ENCODE results near the gene KLF11.

The KLF11 gene

DNA sequence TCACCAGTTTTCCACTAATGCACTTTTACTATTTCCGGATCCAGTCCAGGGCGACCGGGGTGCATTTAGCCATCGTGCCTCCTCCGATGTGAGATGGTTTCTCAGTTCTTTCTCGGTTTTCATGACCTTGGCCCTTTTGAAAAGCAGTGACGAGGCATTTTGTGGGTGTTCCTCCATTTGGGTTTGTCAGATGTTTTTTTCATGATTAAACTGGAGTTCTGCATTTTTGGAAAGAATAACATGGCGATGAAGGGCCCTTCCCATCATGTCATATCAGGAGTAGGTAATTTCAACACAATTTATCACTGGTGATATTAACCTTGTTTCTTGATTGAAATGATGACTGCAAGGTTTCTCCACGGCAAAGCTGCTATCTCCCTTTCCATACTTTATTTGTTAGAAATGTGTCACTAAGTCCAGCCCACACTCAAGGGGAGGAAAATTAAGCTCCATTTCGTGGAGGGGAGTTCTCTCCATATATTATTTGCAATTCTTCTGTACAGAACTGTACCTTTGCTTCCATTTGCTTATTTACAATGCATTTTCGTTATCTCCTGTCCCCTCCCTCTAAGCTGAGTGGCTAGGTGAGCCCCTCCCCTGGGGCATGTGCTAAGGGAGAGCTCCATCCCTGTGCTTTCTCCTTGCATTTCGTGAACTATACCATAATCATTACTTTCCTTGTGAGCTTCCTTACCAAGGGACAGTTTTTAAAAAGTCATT lies 8.9 kb upstream of the KLF11 start:
- H3K27ac ChIP-seq (ENCODE audit: low read length) = no peak overlapping the region
- peaks cover 51% of the 10 kb centered on the region for H3K4me1 ChIP-seq (ENCODE audit: control insufficient read depth, insufficient read depth, low read length)
- H3K9ac ChIP-seq (ENCODE audit: low read length in 2 of 2) = no peak overlapping the region
- no peaks in the 10 kb centered on the region for H3K27me3 ChIP-seq (ENCODE audit: control insufficient read depth in 1 of 2, insufficient read depth in 2 of 2, low read length in 2 of 2)
- H3K36me3 ChIP-seq (ENCODE audit: control insufficient read depth in 2 of 2, insufficient read depth in 2 of 2, low read length in 2 of 2) = no peaks in the 10 kb centered on the region
- no peak overlapping the region for H3K4me3 ChIP-seq (ENCODE audit: low read length in 2 of 2)
- H3K9me3 ChIP-seq (ENCODE audit: control insufficient read depth in 2 of 2, low read length in 2 of 2) = no peaks in the 10 kb centered on the region

DNA sequence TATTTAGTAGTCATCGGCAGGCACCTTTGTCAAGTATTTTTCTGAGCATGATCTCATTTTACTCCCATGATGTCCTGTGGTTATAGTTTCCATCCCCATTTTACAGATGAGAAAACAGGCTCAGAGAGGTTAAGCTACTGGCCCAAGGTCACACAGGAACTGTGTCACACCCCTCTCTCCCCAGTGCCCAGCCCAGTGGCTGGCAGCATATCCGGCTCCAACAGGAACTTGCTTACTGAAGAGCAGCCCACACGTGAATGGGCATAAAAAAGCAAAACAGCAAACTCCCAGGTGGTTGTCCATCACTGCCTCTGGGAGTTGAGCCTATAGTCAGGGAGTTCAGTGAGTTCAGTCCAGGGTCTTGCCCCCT lies 8.3 kb upstream of the KLF11 start:
- H3K9ac ChIP-seq (ENCODE audit: low read length in 2 of 2) = no peak overlapping the region
- H3K36me3 ChIP-seq (ENCODE audit: control insufficient read depth in 2 of 2, insufficient read depth in 2 of 2, low read length in 2 of 2) = no peaks in the 10 kb centered on the region
- H3K9me3 ChIP-seq (ENCODE audit: control insufficient read depth in 2 of 2, low read length in 2 of 2) = no peaks in the 10 kb centered on the region
- H3K4me3 ChIP-seq (ENCODE audit: low read length in 2 of 2) = no peak overlapping the region
- H3K27ac ChIP-seq (ENCODE audit: low read length) = no peak overlapping the region
- H3K27me3 ChIP-seq (ENCODE audit: control insufficient read depth in 1 of 2, insufficient read depth in 2 of 2, low read length in 2 of 2) = no peaks in the 10 kb centered on the region
- H3K4me1 ChIP-seq (ENCODE audit: control insufficient read depth, insufficient read depth, low read length) = peaks cover 52% of the 10 kb centered on the region

DNA sequence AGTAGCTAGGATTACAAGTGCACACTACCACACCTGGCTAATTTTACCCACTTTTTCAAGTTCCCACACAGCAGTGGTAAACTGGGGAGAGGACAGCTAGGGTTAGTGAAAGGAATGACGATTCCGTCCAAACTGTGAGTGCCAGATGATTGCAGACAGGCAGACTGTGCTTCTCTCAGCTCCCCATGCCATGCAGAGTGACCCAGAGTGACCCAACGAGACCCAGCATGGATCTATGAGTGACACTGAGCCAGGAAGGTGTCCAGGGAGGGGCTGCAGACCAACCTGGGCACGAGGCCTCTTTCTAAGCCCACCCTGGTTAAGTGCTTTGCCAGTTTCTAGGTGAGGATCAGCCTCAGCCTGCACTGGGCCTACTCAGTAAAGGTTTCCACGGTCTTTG lies 7.7 kb upstream of the KLF11 start:
- H3K4me1 ChIP-seq (ENCODE audit: control insufficient read depth, insufficient read depth, low read length) = peaks cover 52% of the 10 kb centered on the region
- H3K27ac ChIP-seq (ENCODE audit: low read length) = peak overlapping the region; percentile 74
- H3K4me3 ChIP-seq (ENCODE audit: low read length in 2 of 2) = no peak overlapping the region
- H3K9ac ChIP-seq (ENCODE audit: low read length in 2 of 2) = peak overlapping the region in 1 of 2 donors; percentile 21
- H3K36me3 ChIP-seq (ENCODE audit: control insufficient read depth in 2 of 2, insufficient read depth in 2 of 2, low read length in 2 of 2) = no peaks in the 10 kb centered on the region
- H3K27me3 ChIP-seq (ENCODE audit: control insufficient read depth in 1 of 2, insufficient read depth in 2 of 2, low read length in 2 of 2) = no peaks in the 10 kb centered on the region
- no peaks in the 10 kb centered on the region for H3K9me3 ChIP-seq (ENCODE audit: control insufficient read depth in 2 of 2, low read length in 2 of 2)

DNA sequence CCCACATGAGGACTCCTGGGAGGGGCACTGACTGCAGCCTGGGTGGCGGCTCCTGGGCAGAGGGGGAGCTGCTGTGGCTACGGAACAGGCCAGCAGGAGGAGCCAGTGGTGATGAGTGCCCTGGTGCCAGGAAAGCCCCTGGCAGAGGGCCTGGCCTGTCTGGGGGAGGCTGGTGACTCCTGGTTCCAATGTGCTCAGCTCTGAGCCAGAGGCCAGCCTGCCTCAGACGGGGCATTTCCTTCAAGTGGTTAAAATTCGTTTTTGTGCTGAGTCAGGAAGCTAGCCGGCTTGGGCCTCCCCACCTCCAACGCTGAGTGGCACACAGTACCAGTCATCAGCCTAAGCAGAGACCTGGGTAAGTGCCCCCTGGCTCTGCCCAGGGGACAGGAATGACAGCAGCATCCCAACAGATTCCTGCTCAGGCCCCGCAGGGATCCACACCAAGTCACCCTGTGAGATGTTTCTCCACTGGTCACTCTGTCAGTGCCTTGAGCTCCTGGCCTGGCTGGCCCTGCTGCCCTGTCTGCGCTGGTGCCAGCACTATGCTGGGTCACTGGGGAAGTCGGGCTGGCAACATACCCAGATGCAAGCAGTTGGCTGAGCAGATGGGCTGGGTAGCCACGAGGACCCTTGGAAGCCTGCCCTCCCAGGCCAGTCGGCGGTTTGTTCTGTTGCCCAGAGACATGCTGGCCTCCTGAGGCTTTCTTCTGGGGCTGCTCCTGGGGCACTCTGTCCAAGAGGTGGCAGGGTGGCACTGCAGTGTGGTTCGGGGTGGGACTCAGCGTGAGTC lies 7.1 kb upstream of the KLF11 start:
- H3K4me3 ChIP-seq (ENCODE audit: low read length in 2 of 2) = peak overlapping the region in 1 of 2 donors; percentile 44
- H3K4me1 ChIP-seq (ENCODE audit: control insufficient read depth, insufficient read depth, low read length) = peaks cover 58% of the 10 kb centered on the region
- no peaks in the 10 kb centered on the region for H3K27me3 ChIP-seq (ENCODE audit: control insufficient read depth in 1 of 2, insufficient read depth in 2 of 2, low read length in 2 of 2)
- H3K9ac ChIP-seq (ENCODE audit: low read length in 2 of 2) = peak overlapping the region in 1 of 2 donors; percentile 21
- H3K27ac ChIP-seq (ENCODE audit: low read length) = peak overlapping the region; percentile 74
- H3K9me3 ChIP-seq (ENCODE audit: control insufficient read depth in 2 of 2, low read length in 2 of 2) = no peaks in the 10 kb centered on the region
- H3K36me3 ChIP-seq (ENCODE audit: control insufficient read depth in 2 of 2, insufficient read depth in 2 of 2, low read length in 2 of 2) = no peaks in the 10 kb centered on the region

DNA sequence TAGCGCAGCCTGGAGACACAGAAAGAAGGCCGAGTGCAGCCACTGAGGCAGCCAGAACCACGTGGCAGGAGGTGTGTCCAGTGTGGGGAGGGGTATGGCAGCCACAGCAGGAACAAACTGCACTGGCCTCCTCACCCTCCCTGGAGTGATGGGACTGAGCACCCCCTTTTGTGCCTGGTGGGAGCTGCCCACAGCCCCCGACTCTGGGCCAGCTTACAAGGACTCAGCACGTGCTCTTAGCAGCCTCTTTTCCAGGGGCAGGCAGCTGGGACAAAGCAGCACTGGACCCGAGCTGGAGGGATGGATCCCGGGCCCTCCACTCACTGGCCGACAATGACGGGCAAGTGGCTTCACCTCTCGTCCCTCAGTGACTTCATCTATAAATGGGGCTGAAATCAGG lies 5.2 kb upstream of the KLF11 start:
- H3K9me3 ChIP-seq (ENCODE audit: control insufficient read depth in 2 of 2, low read length in 2 of 2) = no peaks in the 10 kb centered on the region
- H3K4me1 ChIP-seq (ENCODE audit: control insufficient read depth, insufficient read depth, low read length) = peaks cover 71% of the 10 kb centered on the region
- no peak overlapping the region for H3K4me3 ChIP-seq (ENCODE audit: low read length in 2 of 2)
- H3K36me3 ChIP-seq (ENCODE audit: control insufficient read depth in 2 of 2, insufficient read depth in 2 of 2, low read length in 2 of 2) = no peaks in the 10 kb centered on the region
- no peaks in the 10 kb centered on the region for H3K27me3 ChIP-seq (ENCODE audit: control insufficient read depth in 1 of 2, insufficient read depth in 2 of 2, low read length in 2 of 2)
- no peak overlapping the region for H3K9ac ChIP-seq (ENCODE audit: low read length in 2 of 2)
- H3K27ac ChIP-seq (ENCODE audit: low read length) = peak overlapping the region; percentile 74

DNA sequence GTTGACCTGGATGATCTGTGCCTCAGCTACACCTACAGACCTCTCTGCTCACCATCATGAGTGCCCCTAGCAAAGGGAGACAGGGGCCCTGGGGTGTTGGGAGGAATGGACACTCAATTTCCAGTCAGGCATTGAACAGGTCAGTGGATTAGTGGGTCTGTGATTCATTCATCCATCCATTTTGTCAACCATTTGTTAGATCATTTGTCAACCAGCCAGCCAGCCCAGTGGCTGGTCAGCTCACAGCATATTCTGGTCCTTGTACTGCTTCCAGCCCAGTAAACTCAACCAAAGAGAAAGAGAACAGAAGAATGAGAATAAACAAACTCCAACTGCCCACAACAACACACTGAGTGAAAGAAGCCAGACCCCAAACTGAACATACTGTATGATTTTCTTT lies 4.6 kb upstream of the KLF11 start:
- H3K9me3 ChIP-seq (ENCODE audit: control insufficient read depth in 2 of 2, low read length in 2 of 2) = no peaks in the 10 kb centered on the region
- no peaks in the 10 kb centered on the region for H3K36me3 ChIP-seq (ENCODE audit: control insufficient read depth in 2 of 2, insufficient read depth in 2 of 2, low read length in 2 of 2)
- H3K9ac ChIP-seq (ENCODE audit: low read length in 2 of 2) = peak overlapping the region in 1 of 2 donors; percentile 42
- no peaks in the 10 kb centered on the region for H3K27me3 ChIP-seq (ENCODE audit: control insufficient read depth in 1 of 2, insufficient read depth in 2 of 2, low read length in 2 of 2)
- peak overlapping the region; percentile 74 for H3K27ac ChIP-seq (ENCODE audit: low read length)
- H3K4me1 ChIP-seq (ENCODE audit: control insufficient read depth, insufficient read depth, low read length) = peaks cover 67% of the 10 kb centered on the region
- H3K4me3 ChIP-seq (ENCODE audit: low read length in 2 of 2) = no peak overlapping the region

DNA sequence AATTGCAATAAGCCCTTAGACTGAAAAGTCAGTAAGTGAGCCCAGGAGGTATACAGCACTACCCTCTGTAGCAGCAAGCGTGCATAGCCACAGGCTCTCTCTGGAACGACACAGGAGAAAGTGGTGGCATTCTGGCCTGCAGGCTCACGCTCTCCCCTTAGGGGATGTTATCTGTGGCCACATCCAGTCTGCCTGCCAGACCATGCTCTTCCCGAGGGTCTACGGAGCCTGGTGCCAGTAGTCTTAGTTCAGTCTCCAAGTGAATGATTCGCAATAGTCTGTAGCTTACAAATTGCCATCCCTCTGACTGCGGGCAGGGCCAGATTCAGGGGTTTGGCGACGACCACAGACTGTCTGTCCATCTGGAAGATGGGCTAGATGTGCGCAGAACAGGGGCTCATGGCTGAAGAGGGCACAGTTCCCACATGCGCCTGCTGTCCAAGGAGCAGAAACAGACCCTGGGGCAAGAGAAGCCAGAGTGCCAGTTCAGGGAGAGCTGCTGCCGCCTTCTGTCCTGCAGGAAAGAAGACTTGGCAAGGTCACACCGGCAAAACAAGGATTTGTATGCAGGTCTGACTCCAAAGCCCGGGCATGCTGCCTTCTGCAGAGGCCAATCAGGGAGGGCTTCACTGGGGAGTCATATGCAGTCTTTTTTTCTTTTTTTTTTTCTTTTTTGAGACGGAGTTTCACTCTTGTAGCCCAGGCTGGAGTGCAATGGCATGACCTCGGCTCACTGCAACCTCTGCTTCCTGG lies 3.5 kb upstream of the KLF11 start:
- no peak overlapping the region for H3K9ac ChIP-seq (ENCODE audit: low read length in 2 of 2)
- peak overlapping the region; percentile 74 for H3K27ac ChIP-seq (ENCODE audit: low read length)
- H3K9me3 ChIP-seq (ENCODE audit: control insufficient read depth in 2 of 2, low read length in 2 of 2) = no peaks in the 10 kb centered on the region
- H3K4me1 ChIP-seq (ENCODE audit: control insufficient read depth, insufficient read depth, low read length) = peaks cover 71% of the 10 kb centered on the region
- no peaks in the 10 kb centered on the region for H3K27me3 ChIP-seq (ENCODE audit: control insufficient read depth in 1 of 2, insufficient read depth in 2 of 2, low read length in 2 of 2)
- no peaks in the 10 kb centered on the region for H3K36me3 ChIP-seq (ENCODE audit: control insufficient read depth in 2 of 2, insufficient read depth in 2 of 2, low read length in 2 of 2)
- peak overlapping the region in 1 of 2 donors; percentile 47 for H3K4me3 ChIP-seq (ENCODE audit: low read length in 2 of 2)

DNA sequence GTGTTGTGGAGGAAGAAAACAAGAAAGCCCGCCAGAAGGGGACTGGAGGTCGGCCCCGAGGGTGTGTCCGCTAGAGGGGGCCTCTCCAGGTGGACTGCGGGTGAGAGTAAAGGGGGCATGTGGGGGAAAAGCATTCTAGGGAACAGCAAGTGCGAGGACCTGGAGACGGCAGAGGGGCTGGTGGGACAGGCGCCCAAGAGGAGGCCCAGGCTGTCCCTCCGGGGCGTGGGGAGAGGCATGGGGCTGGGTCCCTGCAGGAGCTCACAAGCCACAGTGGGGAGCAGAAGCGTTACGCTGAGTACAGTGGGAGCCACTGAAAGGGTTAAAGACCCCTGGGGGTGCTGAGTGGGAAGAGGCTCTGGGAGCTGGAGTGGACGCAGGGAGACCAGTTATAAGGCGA lies 1.6 kb upstream of the KLF11 start:
- peaks cover 73% of the 10 kb centered on the region for H3K4me1 ChIP-seq (ENCODE audit: control insufficient read depth, insufficient read depth, low read length)
- H3K9me3 ChIP-seq (ENCODE audit: control insufficient read depth in 2 of 2, low read length in 2 of 2) = no peaks in the 10 kb centered on the region
- peak overlapping the region; percentile 64 to 80 for H3K4me3 ChIP-seq (ENCODE audit: low read length in 2 of 2)
- H3K27ac ChIP-seq (ENCODE audit: low read length) = peak overlapping the region; percentile 94
- no peaks in the 10 kb centered on the region for H3K27me3 ChIP-seq (ENCODE audit: control insufficient read depth in 1 of 2, insufficient read depth in 2 of 2, low read length in 2 of 2)
- H3K9ac ChIP-seq (ENCODE audit: low read length in 2 of 2) = peak overlapping the region; percentile 76 to 91
- peaks cover 0 to 5% of the 10 kb centered on the region in 2 donors for H3K36me3 ChIP-seq (ENCODE audit: control insufficient read depth in 2 of 2, insufficient read depth in 2 of 2, low read length in 2 of 2)

DNA sequence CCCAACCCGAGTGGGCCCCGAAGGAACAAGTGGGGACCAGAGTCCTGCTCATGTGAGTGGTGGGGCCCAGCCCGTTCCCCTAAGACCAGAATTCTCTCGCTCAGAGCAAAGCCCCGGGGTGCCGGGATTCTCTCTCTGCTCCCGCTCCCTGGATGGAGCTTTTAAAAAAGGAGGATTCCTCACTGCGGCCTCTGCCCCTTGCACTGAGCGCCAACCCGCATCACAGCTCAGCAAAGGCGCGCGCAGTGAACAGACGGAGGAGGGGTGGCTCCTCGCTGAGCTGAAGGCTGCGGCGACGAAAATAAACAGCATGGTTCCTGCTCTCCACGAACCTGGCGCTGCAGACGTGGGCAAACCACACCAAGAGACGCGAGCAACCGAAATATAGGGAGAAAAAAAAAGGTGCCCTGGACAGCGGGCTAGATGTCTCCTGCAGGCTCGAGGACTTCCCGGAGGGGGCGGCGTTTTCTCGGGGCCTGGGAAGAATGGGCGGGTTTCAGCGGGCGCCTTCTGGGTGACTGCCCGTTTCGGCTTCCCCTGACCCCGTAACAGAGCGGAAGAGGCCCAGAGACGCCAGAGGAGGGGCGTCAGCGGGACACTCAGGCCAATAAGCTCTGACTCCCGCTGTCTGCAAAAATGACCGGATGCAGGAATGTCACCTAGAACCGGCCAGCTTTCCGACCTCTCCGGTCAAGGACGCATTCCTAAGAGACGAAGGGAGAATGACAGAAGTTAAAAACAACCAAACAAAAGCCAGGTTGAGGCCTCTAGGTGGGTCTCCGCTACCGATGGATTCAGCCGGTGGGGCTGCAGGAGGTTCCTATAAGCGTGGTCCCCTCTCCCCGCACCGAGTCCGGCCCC lies 819 bp upstream of the KLF11 start:
- Histone ChIP-seq H3K9me3 (ENCODE audit: control insufficient read depth in 2 of 2, low read length in 2 of 2) (no peaks in the 10 kb centered on the region), H3K27ac (ENCODE audit: low read length) (peak overlapping the region; percentile 94), H3K27me3 (ENCODE audit: control insufficient read depth in 1 of 2, insufficient read depth in 2 of 2, low read length in 2 of 2) (no peaks in the 10 kb centered on the region), H3K4me3 (ENCODE audit: low read length in 2 of 2) (peak overlapping the region; percentile 64 to 80), H3K36me3 (ENCODE audit: control insufficient read depth in 2 of 2, insufficient read depth in 2 of 2, low read length in 2 of 2) (peaks cover 0 to 9% of the 10 kb centered on the region in 2 donors), H3K4me1 (ENCODE audit: control insufficient read depth, insufficient read depth, low read length) (peaks cover 71% of the 10 kb centered on the region), H3K9ac (ENCODE audit: low read length in 2 of 2) (peak overlapping the region; percentile 76 to 91)

Data from stomach smooth muscle (tissue), 2 donors.